NCI-H524 treated with DMSO at 0.1 percent for 48 hours (cell line): ENCODE results near the gene TAS2R4.
"Not testable (repeated sequence)": the region's sequence is repeated elsewhere in the genome, so short reads cannot be mapped to it uniquely, and the experiment has no call there.

ENCODE experiments used
- DNase-seq: peaks from one replicate; lab custom pipeline; 2025; lab: John Stamatoyannopoulos, UW

Gene TAS2R4

GRCh38 chr7:141776374-141776773, at the start of gene TAS2R4:
TSS of gene TAS2R4 (plus strand) at chr7:141776674. CDS start at chr7:141778489, 1,815 bp downstream.
- no peak for DNase-seq

GRCh38 chr7:141729020-141729419, 47.5 kb upstream of the TAS2R4 start:
- no peak for DNase-seq

GRCh38 chr7:141731476-141732149, 44.9 kb upstream of the TAS2R4 start:
- DNase-seq: no peak

- DNase-seq: no peak
These were observed 39.2 kb upstream of the TAS2R4 start for GRCh38 chr7:141737118-141737835.

- peak; percentile 90 for DNase-seq
These were observed 38.5 kb upstream of the TAS2R4 start, which contains the start of gene SSBP1 for GRCh38 chr7:141737836-141738591. TSS of gene SSBP1 (plus strand) at chr7:141738358. CDS start at chr7:141739167, 809 bp downstream.

- peak; percentile 2 for DNase-seq
These were observed 37.9 kb upstream of the TAS2R4 start for GRCh38 chr7:141738592-141739013.

- no peak for DNase-seq
These were observed 37.2 kb upstream of the TAS2R4 start for GRCh38 chr7:141739250-141739649.

GRCh38 chr7:141742229-141742628, 34.2 kb upstream of the TAS2R4 start:
- DNase-seq: no peak

GRCh38 chr7:141744131-141744530, 32.3 kb upstream of the TAS2R4 start:
- no peak for DNase-seq

- no peak for DNase-seq
These were observed 28.1 kb upstream of the TAS2R4 start for GRCh38 chr7:141748396-141748795.

- DNase-seq: not testable (repeated sequence)
These were observed 24.6 kb upstream of the TAS2R4 start for GRCh38 chr7:141751904-141752303.

GRCh38 chr7:141752634-141753033, 23.8 kb upstream of the TAS2R4 start:
- DNase-seq: no peak

- no peak for DNase-seq
These were observed 21.5 kb upstream of the TAS2R4 start for GRCh38 chr7:141754939-141755338.

- no peak for DNase-seq
These were observed 12.7 kb upstream of the TAS2R4 start, which contains the start of gene TAS2R3 for GRCh38 chr7:141763797-141764196. TSS of gene TAS2R3 (plus strand) at chr7:141764097. CDS start at chr7:141764159, 62 bp downstream.

GRCh38 chr7:141770083-141770583, 6.3 kb upstream of the TAS2R4 start:
- not testable (repeated sequence) for DNase-seq

GRCh38 chr7:141785706-141786552, 9.5 kb downstream of the TAS2R4 start:
- no peak for DNase-seq

GRCh38 chr7:141788296-141788695, 11.8 kb downstream of the TAS2R4 start:
- no peak for DNase-seq

GRCh38 chr7:141789917-141790316, 13.4 kb downstream of the TAS2R4 start, which contains the start of gene TAS2R5:
TSS of gene TAS2R5 (plus strand) at chr7:141790217. CDS start at chr7:141790362, 145 bp downstream.
- no peak for DNase-seq

GRCh38 chr7:141792526-141792925, 16.1 kb downstream of the TAS2R4 start:
- no peak for DNase-seq

GRCh38 chr7:141820067-141820466, 43.6 kb downstream of the TAS2R4 start:
- no peak for DNase-seq

GRCh38 chr7:141822432-141822831, 46.0 kb downstream of the TAS2R4 start:
- DNase-seq: not testable (repeated sequence)
